Neural progenitor cell (in vitro differentiated cells): ENCODE results near the gene ACCS.

Source experiments
- EZH2 ChIP-seq: fragments of 200-600 bp; sonication (generic); IDR thresholded peaks from 2 replicates; pipeline ENCODE4 v1.6.1; 2017; ENCODE audit warnings: antibody characterized with exemption, mild to moderate bottlenecking, moderate library complexity
- TF ChIP-seq, protein P1 (sequence below): fragments of 200-600 bp; sonication (generic); IDR thresholded peaks from 2 replicates; pipeline ENCODE4 v1.5.1; 2017; ENCODE audit warnings: antibody characterized with exemption, mild to moderate bottlenecking

GRCh38 chr11:44066732-44067141 lies 667 bp downstream of the ACCS start:
- TF ChIP-seq, protein P1, sequence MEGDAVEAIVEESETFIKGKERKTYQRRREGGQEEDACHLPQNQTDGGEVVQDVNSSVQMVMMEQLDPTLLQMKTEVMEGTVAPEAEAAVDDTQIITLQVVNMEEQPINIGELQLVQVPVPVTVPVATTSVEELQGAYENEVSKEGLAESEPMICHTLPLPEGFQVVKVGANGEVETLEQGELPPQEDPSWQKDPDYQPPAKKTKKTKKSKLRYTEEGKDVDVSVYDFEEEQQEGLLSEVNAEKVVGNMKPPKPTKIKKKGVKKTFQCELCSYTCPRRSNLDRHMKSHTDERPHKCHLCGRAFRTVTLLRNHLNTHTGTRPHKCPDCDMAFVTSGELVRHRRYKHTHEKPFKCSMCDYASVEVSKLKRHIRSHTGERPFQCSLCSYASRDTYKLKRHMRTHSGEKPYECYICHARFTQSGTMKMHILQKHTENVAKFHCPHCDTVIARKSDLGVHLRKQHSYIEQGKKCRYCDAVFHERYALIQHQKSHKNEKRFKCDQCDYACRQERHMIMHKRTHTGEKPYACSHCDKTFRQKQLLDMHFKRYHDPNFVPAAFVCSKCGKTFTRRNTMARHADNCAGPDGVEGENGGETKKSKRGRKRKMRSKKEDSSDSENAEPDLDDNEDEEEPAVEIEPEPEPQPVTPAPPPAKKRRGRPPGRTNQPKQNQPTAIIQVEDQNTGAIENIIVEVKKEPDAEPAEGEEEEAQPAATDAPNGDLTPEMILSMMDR = no peak
- TF ChIP-seq EZH2 = no peak
